NCI-H345 treated with DMSO at 0.1 percent for 48 hours (cell line): ENCODE data around the gene SLC35G1.

Source experiments
- DNase-seq: peaks from one replicate; lab custom pipeline; 2025; ENCODE audit not compliant: unreplicated experiment; lab: John Stamatoyannopoulos, UW

Gene SLC35G1

GRCh38 chr10:93947524-93947923, 53.7 kb downstream of the SLC35G1 start:
- DNase-seq, result no peak

- DNase-seq, result no peak
Measured at GRCh38 chr10:93951905-93952304, 58.1 kb downstream of the SLC35G1 start.
